Thyroid gland (tissue), 4 donors: ENCODE results near the gene CPNE4.

ENCODE experiments used
- POLR2A ChIP-seq, 2 donors: fragments of 450-650 bp; IDR thresholded peaks; one replicate each; pipeline ENCODE4 v1.6.1; 2017; ENCODE audit warnings: antibody characterized with exemption in 2 of 2, mild to moderate bottlenecking in 2 of 2, moderate library complexity in 1 of 2
- TF ChIP-seq, protein P1 (sequence below), 6 experiments: fragments of 200-600 bp in 3 of 6; fragments of 450-650 bp in 3 of 6; sonication (generic) in 3 of 6; IDR thresholded peaks; one replicate each; pipeline ENCODE4 v1.5.1; 2016 to 2019; ENCODE audit warnings: antibody characterized with exemption in 6 of 6, mild to moderate bottlenecking in 2 of 6, inconsistent platforms in 1 of 6, moderate library complexity in 1 of 6

DNA sequence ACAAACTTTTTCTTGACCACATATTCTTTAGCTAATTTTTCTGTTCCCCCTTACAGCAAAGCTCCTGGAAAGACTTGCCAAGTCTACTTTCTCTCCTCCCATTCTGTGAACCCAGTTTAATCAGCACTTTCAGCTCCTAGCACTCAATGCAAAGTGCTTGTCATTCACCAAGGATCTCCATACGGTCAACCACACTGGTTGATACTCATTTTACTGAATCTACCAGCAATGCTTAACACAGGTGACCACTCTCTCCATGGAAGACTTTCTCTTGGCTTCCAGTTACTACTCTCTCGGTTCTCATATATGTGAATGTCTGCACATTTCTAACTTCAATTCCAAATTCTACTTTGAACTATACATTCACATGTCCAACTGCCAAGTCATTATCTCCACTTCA, 543.7 kb downstream of the CPNE4 start:
- TF ChIP-seq, protein P1, sequence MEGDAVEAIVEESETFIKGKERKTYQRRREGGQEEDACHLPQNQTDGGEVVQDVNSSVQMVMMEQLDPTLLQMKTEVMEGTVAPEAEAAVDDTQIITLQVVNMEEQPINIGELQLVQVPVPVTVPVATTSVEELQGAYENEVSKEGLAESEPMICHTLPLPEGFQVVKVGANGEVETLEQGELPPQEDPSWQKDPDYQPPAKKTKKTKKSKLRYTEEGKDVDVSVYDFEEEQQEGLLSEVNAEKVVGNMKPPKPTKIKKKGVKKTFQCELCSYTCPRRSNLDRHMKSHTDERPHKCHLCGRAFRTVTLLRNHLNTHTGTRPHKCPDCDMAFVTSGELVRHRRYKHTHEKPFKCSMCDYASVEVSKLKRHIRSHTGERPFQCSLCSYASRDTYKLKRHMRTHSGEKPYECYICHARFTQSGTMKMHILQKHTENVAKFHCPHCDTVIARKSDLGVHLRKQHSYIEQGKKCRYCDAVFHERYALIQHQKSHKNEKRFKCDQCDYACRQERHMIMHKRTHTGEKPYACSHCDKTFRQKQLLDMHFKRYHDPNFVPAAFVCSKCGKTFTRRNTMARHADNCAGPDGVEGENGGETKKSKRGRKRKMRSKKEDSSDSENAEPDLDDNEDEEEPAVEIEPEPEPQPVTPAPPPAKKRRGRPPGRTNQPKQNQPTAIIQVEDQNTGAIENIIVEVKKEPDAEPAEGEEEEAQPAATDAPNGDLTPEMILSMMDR (IDR thresholded peaks at IDR 0.05): no peak
- TF ChIP-seq POLR2A (IDR thresholded peaks at IDR 0.05): no peak
